ENCODE data around the gene SOD1. TPM values are rescaled to one million over a fixed set of nuclear protein-coding genes. Genes with fewer than 3 reads are reported as not detected.
A peak's percentile ranks its signal among the peaks of the same experiment; 100 is the strongest.

The SOD1 gene
- total RNA-seq (2016; rRNA removed; fragmentation: Illumina TruSeq; extraction: Trizol) (537 and 796 TPM in 2 replicates), polyA plus RNA-seq (2011; rRNA removed) (220 and 317 TPM in 2 replicates), polyA minus RNA-seq (2011; rRNA and poly(A)+ RNA removed; ENCODE audit: low replicate concordance) (81.8 and 102 TPM in 2 replicates), Bru-seq, nascent RNA (percentile 95 among the genes with signal in this experiment), BruChase-seq, experiment 1, labeled RNA remaining after a 6-hour chase (percentile 87 among the genes with signal in this experiment), BruChase-seq, experiment 2, labeled RNA remaining after a 2-hour chase (percentile 80 among the genes with signal in this experiment)
- total RNA-seq (2016; cell fraction: cytosol; rRNA removed; fragmentation: Illumina TruSeq; extraction: Trizol; ENCODE audit: low read depth) = 111 and 115 TPM in 2 replicates
- total RNA-seq (2016; cell fraction: insoluble cytoplasmic fraction; rRNA removed; fragmentation: Illumina TruSeq; extraction: Trizol) = 560 and 812 TPM in 2 replicates
- total RNA-seq (2016; cell fraction: membrane; rRNA removed; fragmentation: Illumina TruSeq; extraction: Trizol) = 188 and 193 TPM in 2 replicates
- 192 and 198 TPM in 2 replicates for total RNA-seq (2016; cell fraction: nucleus; rRNA removed; fragmentation: Illumina TruSeq; extraction: Trizol)
- 351 and 366 TPM in 2 replicates for polyA plus RNA-seq (2011; cell fraction: cytosol; rRNA removed)
- 86.6 and 92.5 TPM in 2 replicates for polyA plus RNA-seq (2011; cell fraction: nucleus; rRNA removed)
- polyA plus RNA-seq (2012) = 298 and 405 TPM in 2 replicates
- 103 and 124 TPM in 2 replicates for polyA plus RNA-seq (2016; cell fraction: cytosol; fragmentation: Illumina TruSeq; extraction: Trizol; ENCODE audit: low read depth)
- polyA plus RNA-seq (2016; cell fraction: insoluble cytoplasmic fraction; fragmentation: Illumina TruSeq; extraction: Trizol; ENCODE audit: low read depth) = 763 and 855 TPM in 2 replicates
- polyA plus RNA-seq (2016; cell fraction: membrane; fragmentation: Illumina TruSeq; extraction: Trizol; ENCODE audit: low read depth) = 153 and 169 TPM in 2 replicates
- polyA plus RNA-seq (2016; cell fraction: nucleus; fragmentation: Illumina TruSeq; extraction: Trizol; ENCODE audit: insufficient read depth, low read depth) = 306 and 314 TPM in 2 replicates
- polyA minus RNA-seq (2011; cell fraction: cytosol; rRNA and poly(A)+ RNA removed) = 290 and 341 TPM in 2 replicates
- polyA minus RNA-seq (2011; cell fraction: nucleus; rRNA and poly(A)+ RNA removed) = 57.2 and 63.5 TPM in 2 replicates
- long read RNA-seq, experiment 1, transcript SOD1-201 (5 exons, 966 nt) = major isoform, 529 of 561 reads
- long read RNA-seq, experiment 1, partial matches to known transcripts = 10 of 561 reads
- long read RNA-seq, experiment 1, other reads (novel, unspliced or antisense) = 22 of 561 reads
- long read RNA-seq, experiment 2, transcript SOD1-201 (5 exons, 966 nt) = major isoform, 352 of 396 reads
- long read RNA-seq, experiment 2, partial matches to known transcripts = 16 of 396 reads
- long read RNA-seq, experiment 2, other reads (novel, unspliced or antisense) = 27 of 396 reads

- WGBS (ENCODE audit: low lambda C conversion rate) = 0% methylated on average over 4 of the region's 87 CpGs
- Histone ChIP-seq H3K79me2 (ENCODE audit: insufficient read depth, low read length) (peaks cover 46% of the 10 kb centered on the region), H3K9ac (ENCODE audit: insufficient read depth, low read depth, low read length) (peak within 1 kb of the TSS; percentile 85), H4K20me1 (ENCODE audit: insufficient read depth, low read length) (peaks cover 29% of the 10 kb centered on the region), H3K4me3 (replicated peaks in 1 of 3; ENCODE audit: insufficient read depth in 1 of 3, low read depth in 2 of 3, low read length in 3 of 3) (peak within 1 kb of the TSS; percentile 77 to 91 (median 88)), H3K27ac (ENCODE audit: extremely low read length, insufficient read depth, low read length) (peak within 1 kb of the TSS; percentile 83), H3K27me3 (ENCODE audit: control insufficient read depth in 1 of 2, insufficient read depth in 2 of 2, low read length in 2 of 2) (no peaks in the 10 kb centered on the region), H3K9me3 (ENCODE audit: low read length) (no peaks in the 10 kb centered on the region), H3K36me3 (replicated peaks in 1 of 2; ENCODE audit: control insufficient read depth in 1 of 2, insufficient read depth in 2 of 2, low read length in 2 of 2) (peaks cover 1 to 19% of the 10 kb centered on the region in 2 experiments), H2AFZ (ENCODE audit: low read length) (peak within 1 kb of the TSS; percentile 25), H3K4me1 (ENCODE audit: insufficient read depth, low read length) (peaks cover 62% of the 10 kb centered on the region), H3K4me2 (ENCODE audit: low read depth, low read length) (peak within 1 kb of the TSS; percentile 81)
- no TSS peak for BruUV-seq (replicated peaks)
- POLR2A ChIA-PET = no interaction called here
- no peak for FAIRE-seq
- ATAC-seq = peak; percentile 95
- peak; percentile 85 for DNase-seq (ENCODE audit: low spot score)
- in situ Hi-C loops (cut with HindIII; ENCODE audit: extremely low pct_ligation_motif_present, low pct_unique_long_range_greater_than_20kb) = no loop called here
- CTCF ChIA-PET (ENCODE audit: low intra/inter-chr PET ratio, low total read pairs) = no interaction called here
- intact Hi-C loops (cut with micrococcal nuclease; ENCODE audit: unreplicated experiment) = loop anchor here (10.0 kb wide), 1 partner anchor 55 kb away; no protein-coding TSS in a partner anchor
- TF ChIP-seq ZNF234 (CRISPR knock-in tag; conservative IDR thresholded peaks at IDR 0.05) = no peak
- peak; percentile 89; the same call in 1 of the 2 replicates for TF ChIP-seq ZNF737 (CRISPR knock-in tag; IDR thresholded peaks at IDR 0.05; ENCODE audit: borderline replicate concordance)
- TF ChIP-seq ARID2 (CRISPR knock-in tag; IDR thresholded peaks at IDR 0.05; ENCODE audit: borderline replicate concordance) = no peak; the same call in 1 of the 2 replicates
- no peak for TF ChIP-seq ZNF33B (CRISPR knock-in tag; IDR thresholded peaks at IDR 0.05)
- no peak for TF ChIP-seq HNF4A (CRISPR knock-in tag; IDR thresholded peaks at IDR 0.05)
- TF ChIP-seq MYPOP (CRISPR knock-in tag; IDR thresholded peaks at IDR 0.05) = peak; percentile 90
- TF ChIP-seq ZNF878 (CRISPR knock-in tag; IDR thresholded peaks at IDR 0.05) = peak; percentile 70; the same call in 1 of the 2 replicates
- peak; percentile 62 for TF ChIP-seq ZBTB38 (CRISPR knock-in tag; IDR thresholded peaks at IDR 0.05)
- no peak for TF ChIP-seq GMEB2 (CRISPR knock-in tag; IDR thresholded peaks at IDR 0.05; ENCODE audit: low read depth)
- no peak for TF ChIP-seq YY1 (IDR thresholded peaks at IDR 0.05; ENCODE audit: insufficient read depth, insufficient replicate concordance, low read depth, low read length)
- TF ChIP-seq ZNF24 (IDR thresholded peaks at IDR 0.05) = no peak
- TF ChIP-seq SALL2 (CRISPR knock-in tag; IDR thresholded peaks at IDR 0.05) = peak; percentile 71; the same call in 1 of the 2 replicates
- peak; percentile 81; the same call in 1 of the 2 replicates for TF ChIP-seq CERS6 (CRISPR knock-in tag; IDR thresholded peaks at IDR 0.05)
- TF ChIP-seq EEA1 (CRISPR knock-in tag; IDR thresholded peaks at IDR 0.05; ENCODE audit: borderline replicate concordance) = peak; percentile 91; the same call in 1 of the 2 replicates
Observed at GRCh38 chr21:31659536-31660258, at the start of gene SOD1. TSS of gene SOD1 (plus strand) at chr21:31659693. CDS start at chr21:31659770, 77 bp downstream.
